Liver (tissue), 9 donors: ENCODE measurements around the gene MID1. TPM values are rescaled to one million over a fixed set of nuclear protein-coding genes. Genes with fewer than 3 reads are reported as not detected.

Experiments used
- DNase-seq: peaks from one replicate; pipeline ENCODE4 v3.0.0-alpha.2; 2017; ENCODE audit warnings: low spot score
- H3K27ac ChIP-seq, 2 donors: one replicate each; pipeline ENCODE4 v1.7.0; 2013; ENCODE audit warnings: inconsistent platforms in 2 of 2, low read length in 2 of 2, control low read depth in 1 of 2, low read depth in 1 of 2, mild to moderate bottlenecking in 1 of 2
- H3K27me3 ChIP-seq, 4 donors: one replicate each; pipeline versions ENCODE4 v1.6.1 to v1.7.0; 2013; ENCODE audit warnings: low read length in 3 of 4, inconsistent platforms in 1 of 4, mild to moderate bottlenecking in 1 of 4, moderate library complexity in 1 of 4; ENCODE audit not compliant: control insufficient read depth in 4 of 4, insufficient read depth in 4 of 4
- H3K36me3 ChIP-seq, 4 donors: one replicate each; pipeline versions ENCODE4 v1.6.1 to v1.7.0; 2013; ENCODE audit warnings: low read length in 3 of 4, mild to moderate bottlenecking in 3 of 4, low read depth in 1 of 4, moderate library complexity in 1 of 4; ENCODE audit not compliant: control insufficient read depth in 4 of 4, insufficient read depth in 3 of 4
- H3K4me1 ChIP-seq, 4 donors: one replicate each; pipeline versions ENCODE4 v1.6.1 to v1.7.0; 2013; ENCODE audit warnings: low read length in 3 of 4, mild to moderate bottlenecking in 3 of 4, moderate library complexity in 1 of 4; ENCODE audit not compliant: control insufficient read depth in 4 of 4, insufficient read depth in 4 of 4
- H3K4me3 ChIP-seq, 3 donors: one replicate each; pipeline versions ENCODE4 v1.6.1 to v1.7.0; 2013; ENCODE audit warnings: low read length in 3 of 3, control low read depth in 1 of 3, low read depth in 1 of 3, mild to moderate bottlenecking in 1 of 3
- H3K9ac ChIP-seq, 2 donors: one replicate each; pipeline ENCODE4 v1.7.0; 2013; ENCODE audit warnings: low read length in 2 of 2, mild to moderate bottlenecking in 2 of 2, moderate library complexity in 2 of 2, control low read depth in 1 of 2, low read depth in 1 of 2
- H3K9me3 ChIP-seq, 4 donors: one replicate each; pipeline versions ENCODE4 v1.6.1 to v1.7.0; 2013; ENCODE audit warnings: low read length in 3 of 4; ENCODE audit not compliant: control insufficient read depth in 4 of 4
- ATF3 ChIP-seq: IDR thresholded peaks from 2 replicates; pipeline ENCODE4 v1.6.1; 2016; ENCODE audit warnings: antibody characterized with exemption
- CTCF ChIP-seq: fragments of 150-350 bp; IDR thresholded peaks from 2 replicates; pipeline ENCODE4 v1.5.1; 2017; ENCODE audit warnings: improper control_type of control experiment, low read depth, low read length; ENCODE audit not compliant: missing input control
- EGR1 ChIP-seq, 2 donors: IDR thresholded peaks; 2 replicates each; pipeline ENCODE4 v1.6.1; 2016 to 2018; ENCODE audit warnings: antibody characterized with exemption in 2 of 2, low read depth in 2 of 2
- FOXA1 ChIP-seq: IDR thresholded peaks from 2 replicates; pipeline ENCODE4 v1.6.1; 2016; ENCODE audit warnings: antibody characterized with exemption
- FOXA2 ChIP-seq: IDR thresholded peaks from 2 replicates; pipeline ENCODE4 v1.6.1; 2016; ENCODE audit warnings: antibody characterized with exemption
- GABPA ChIP-seq, 2 donors: IDR thresholded peaks in 1 of 2; conservative IDR thresholded peaks in 1 of 2; 2 replicates each; pipeline ENCODE4 v1.6.1; 2016; ENCODE audit warnings: antibody characterized with exemption in 2 of 2, mild to moderate bottlenecking in 1 of 2, moderate library complexity in 1 of 2
- HNF4A ChIP-seq, 2 donors: conservative IDR thresholded peaks; 2 replicates each; pipeline ENCODE4 v1.6.1; 2016; ENCODE audit warnings: antibody characterized with exemption in 2 of 2, mild to moderate bottlenecking in 2 of 2
- HNF4G ChIP-seq: IDR thresholded peaks from 2 replicates; pipeline ENCODE4 v1.6.1; 2016; ENCODE audit warnings: antibody characterized with exemption
- JUND ChIP-seq, 2 donors: IDR thresholded peaks; 2 replicates each; pipeline ENCODE4 v1.6.1; 2016; ENCODE audit warnings: antibody characterized with exemption in 2 of 2
- NR2F2 ChIP-seq: IDR thresholded peaks from 2 replicates; pipeline ENCODE4 v1.6.1; 2016; ENCODE audit warnings: antibody characterized with exemption
- RAD21 ChIP-seq, 2 donors: IDR thresholded peaks; 2 replicates each; pipeline ENCODE4 v1.6.1; 2016; ENCODE audit warnings: antibody characterized with exemption in 2 of 2, mild to moderate bottlenecking in 2 of 2
- RXRA ChIP-seq, 2 donors: IDR thresholded peaks; 2 replicates each; pipeline ENCODE4 v1.6.1; 2017 to 2018; ENCODE audit warnings: antibody characterized with exemption in 2 of 2, mild to moderate bottlenecking in 1 of 2
- SP1 ChIP-seq: IDR thresholded peaks from 2 replicates; pipeline ENCODE4 v1.6.1; 2018; ENCODE audit warnings: antibody characterized with exemption, mild to moderate bottlenecking
- TAF1 ChIP-seq: conservative IDR thresholded peaks from 2 replicates; pipeline ENCODE4 v1.6.1; 2016; ENCODE audit warnings: antibody characterized with exemption, mild to moderate bottlenecking
- YY1 ChIP-seq: IDR thresholded peaks from 2 replicates; pipeline ENCODE4 v1.6.1; 2016; ENCODE audit warnings: antibody characterized with exemption, mild to moderate bottlenecking
- ZBTB33 ChIP-seq: IDR thresholded peaks from 2 replicates; pipeline ENCODE4 v1.6.1; 2016; ENCODE audit warnings: antibody characterized with exemption
- WGBS: extraction: QIAGEN DNeasy Blood & Tissue Kit; methylation state at CpG from one replicate; pipeline ENCODE4 v1.1.7; 2013; 5-methylcytosine and 5-hydroxymethylcytosine counted together
- polyA plus RNA-seq, 2 donors: library from polyadenylated mRNA; stranded (reverse) in 1 of 2; unstranded in 1 of 2; fragments of 200-250 nt in 1 of 2; fragments of >200 nt in 1 of 2; fragmentation: Nextera tagmentation in 1 of 2; extraction: Ambion mirVana in 1 of 2; gene quantifications; one replicate each; pipeline versions ENCODE4 v1.2.1 to v1.2.3, GENCODE V29; 2013 to 2015
- total RNA-seq, 2 donors: library from RNA; depleted of rRNA; stranded (reverse); fragments of >200 nt; gene quantifications; one replicate each; pipeline ENCODE4 v1.2.3, GENCODE V29; 2014
- TF ChIP-seq, protein P1 (sequence below): IDR thresholded peaks from 2 replicates; pipeline ENCODE4 v1.6.1; 2016; ENCODE audit warnings: antibody characterized with exemption, mild to moderate bottlenecking
- TF ChIP-seq, protein P2 (sequence below): IDR thresholded peaks from 2 replicates; pipeline ENCODE4 v1.6.1; 2016; ENCODE audit warnings: antibody characterized with exemption
- donor health status: healthy.
- donor health status: healthy.
- donor health status: healthy.
- donor health status: healthy.
- donor health status: healthy.

MID1 gene
- total and polyA plus RNA-seq, 4 donors: 1.8 to 7.9 (median 4.2) TPM

DNA sequence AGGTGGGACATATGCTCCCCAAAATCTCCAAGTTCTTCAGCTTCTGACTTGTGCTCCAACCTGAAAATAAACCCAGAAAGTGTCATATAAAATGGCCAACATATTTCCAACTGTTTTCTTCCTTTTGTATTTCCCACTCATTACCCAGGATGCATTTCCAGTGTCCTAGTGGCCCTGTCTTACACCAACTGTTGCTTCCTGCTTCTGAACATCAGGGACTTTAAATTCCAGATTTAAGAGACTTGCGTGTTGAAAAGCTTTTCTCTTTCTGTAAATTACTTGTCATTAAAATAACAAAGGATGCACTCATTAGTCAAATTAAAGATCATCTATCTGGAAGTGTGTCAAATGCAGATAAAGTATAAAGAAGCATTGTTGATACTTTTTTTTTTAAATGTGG lies 19.9 kb downstream of the MID1 start:
- Histone ChIP-seq H3K27ac (peak overlapping the region in 1 of 2 donors; percentile 12), H3K27me3 (no peaks in the 10 kb centered on the region), H3K4me3 (no peak overlapping the region), H3K36me3 (no peaks in the 10 kb centered on the region), H3K9ac (no peak overlapping the region), H3K9me3 (no peaks in the 10 kb centered on the region), H3K4me1 (no peaks in the 10 kb centered on the region)
- 73% methylated on average over 1 of the region's 1 CpG for WGBS
- TF ChIP-seq HNF4G (no peak), GABPA (IDR thresholded peaks at IDR 0.05 in 1 of 2, conservative IDR thresholded peaks at IDR 0.05 in 1 of 2) (no peak), YY1 (peak; percentile 11), SP1 (no peak), ZBTB33 (no peak), HNF4A (conservative IDR thresholded peaks at IDR 0.05) (peak in 1 of 2 donors; percentile 1), RAD21 (IDR thresholded peaks at IDR 0.05) (peak in 1 of 2 donors; percentile 15), FOXA1 (no peak), FOXA2 (no peak), EGR1 (IDR thresholded peaks at IDR 0.05; ENCODE audit: low read depth in 2 of 2) (no peak), CTCF (no peak), RXRA (IDR thresholded peaks at IDR 0.05) (no peak), JUND (IDR thresholded peaks at IDR 0.05) (no peak), TAF1 (no peak), NR2F2 (no peak), ATF3 (no peak)
- TF ChIP-seq, protein P1, sequence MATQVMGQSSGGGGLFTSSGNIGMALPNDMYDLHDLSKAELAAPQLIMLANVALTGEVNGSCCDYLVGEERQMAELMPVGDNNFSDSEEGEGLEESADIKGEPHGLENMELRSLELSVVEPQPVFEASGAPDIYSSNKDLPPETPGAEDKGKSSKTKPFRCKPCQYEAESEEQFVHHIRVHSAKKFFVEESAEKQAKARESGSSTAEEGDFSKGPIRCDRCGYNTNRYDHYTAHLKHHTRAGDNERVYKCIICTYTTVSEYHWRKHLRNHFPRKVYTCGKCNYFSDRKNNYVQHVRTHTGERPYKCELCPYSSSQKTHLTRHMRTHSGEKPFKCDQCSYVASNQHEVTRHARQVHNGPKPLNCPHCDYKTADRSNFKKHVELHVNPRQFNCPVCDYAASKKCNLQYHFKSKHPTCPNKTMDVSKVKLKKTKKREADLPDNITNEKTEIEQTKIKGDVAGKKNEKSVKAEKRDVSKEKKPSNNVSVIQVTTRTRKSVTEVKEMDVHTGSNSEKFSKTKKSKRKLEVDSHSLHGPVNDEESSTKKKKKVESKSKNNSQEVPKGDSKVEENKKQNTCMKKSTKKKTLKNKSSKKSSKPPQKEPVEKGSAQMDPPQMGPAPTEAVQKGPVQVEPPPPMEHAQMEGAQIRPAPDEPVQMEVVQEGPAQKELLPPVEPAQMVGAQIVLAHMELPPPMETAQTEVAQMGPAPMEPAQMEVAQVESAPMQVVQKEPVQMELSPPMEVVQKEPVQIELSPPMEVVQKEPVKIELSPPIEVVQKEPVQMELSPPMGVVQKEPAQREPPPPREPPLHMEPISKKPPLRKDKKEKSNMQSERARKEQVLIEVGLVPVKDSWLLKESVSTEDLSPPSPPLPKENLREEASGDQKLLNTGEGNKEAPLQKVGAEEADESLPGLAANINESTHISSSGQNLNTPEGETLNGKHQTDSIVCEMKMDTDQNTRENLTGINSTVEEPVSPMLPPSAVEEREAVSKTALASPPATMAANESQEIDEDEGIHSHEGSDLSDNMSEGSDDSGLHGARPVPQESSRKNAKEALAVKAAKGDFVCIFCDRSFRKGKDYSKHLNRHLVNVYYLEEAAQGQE: no peak
- TF ChIP-seq, protein P2, sequence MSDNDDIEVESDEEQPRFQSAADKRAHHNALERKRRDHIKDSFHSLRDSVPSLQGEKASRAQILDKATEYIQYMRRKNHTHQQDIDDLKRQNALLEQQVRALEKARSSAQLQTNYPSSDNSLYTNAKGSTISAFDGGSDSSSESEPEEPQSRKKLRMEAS: no peak
- no peak for DNase-seq
